Measurements from ENCODE around the gene ANAPC5. TPM values are rescaled to one million over a fixed set of nuclear protein-coding genes. Genes with fewer than 3 reads are reported as not detected.
"Not testable (repeated sequence)": the region's sequence is repeated elsewhere in the genome, so short reads cannot be mapped to it uniquely, and the experiment has no call there.

The ANAPC5 gene
- polyA plus RNA-seq, 10 donors: 88.0 to 164 (median 110) TPM

DNA sequence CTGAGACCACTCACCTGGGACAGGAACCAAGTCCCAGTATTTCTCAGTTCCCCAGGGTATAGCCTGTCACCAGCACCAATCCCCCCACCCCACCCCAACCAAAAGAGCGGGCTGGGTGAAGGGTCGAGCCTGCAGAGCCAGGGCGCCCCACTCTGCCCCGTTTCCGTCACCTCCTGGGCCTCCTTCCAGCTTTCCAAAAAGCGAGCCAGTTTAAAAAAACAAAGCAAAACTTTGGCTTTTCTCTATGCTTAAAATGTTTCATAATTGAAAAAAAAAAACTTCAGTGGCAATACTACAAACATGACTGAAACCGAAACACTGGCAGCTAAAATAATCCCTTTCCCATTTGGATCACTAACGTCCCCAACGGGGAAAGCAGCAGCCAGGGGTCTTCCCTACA lies 63.2 kb downstream of the ANAPC5 start:
- DNase-seq: peak in 2 of 3 donors; percentile 53 to 73

DNA sequence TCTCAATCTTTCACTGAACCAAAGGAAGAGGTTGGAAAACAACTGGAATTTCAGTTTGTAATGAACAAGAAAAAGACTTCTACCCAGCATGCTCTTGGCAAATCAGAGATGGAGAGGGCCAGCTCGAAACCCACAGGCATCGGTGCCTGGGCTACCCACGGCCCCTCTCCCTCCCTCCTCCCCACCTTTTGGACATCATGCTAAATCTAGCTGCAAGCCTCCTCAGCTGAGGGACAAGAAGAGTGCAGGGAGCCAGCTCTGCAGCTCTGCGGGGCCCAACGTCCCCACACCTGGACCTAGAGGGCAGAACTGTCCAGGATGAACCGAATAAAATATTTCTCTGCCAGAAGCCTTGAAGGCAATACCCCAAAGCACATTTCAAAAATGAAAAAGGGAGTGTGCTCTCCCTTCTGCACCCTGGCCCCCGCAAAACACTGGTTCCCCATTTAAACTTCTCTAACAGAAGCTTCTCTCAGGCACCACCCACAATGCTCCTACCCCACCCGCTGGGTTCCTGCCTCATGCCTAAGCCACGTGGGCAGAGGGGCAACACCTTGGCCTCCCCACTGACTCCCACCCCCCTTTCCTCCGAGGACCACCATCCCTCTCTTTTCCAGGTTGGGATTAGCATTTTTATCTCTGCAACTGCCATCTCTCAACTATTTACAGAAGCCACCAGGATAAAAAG lies 63.9 kb downstream of the ANAPC5 start:
- DNase-seq: no peak

DNA sequence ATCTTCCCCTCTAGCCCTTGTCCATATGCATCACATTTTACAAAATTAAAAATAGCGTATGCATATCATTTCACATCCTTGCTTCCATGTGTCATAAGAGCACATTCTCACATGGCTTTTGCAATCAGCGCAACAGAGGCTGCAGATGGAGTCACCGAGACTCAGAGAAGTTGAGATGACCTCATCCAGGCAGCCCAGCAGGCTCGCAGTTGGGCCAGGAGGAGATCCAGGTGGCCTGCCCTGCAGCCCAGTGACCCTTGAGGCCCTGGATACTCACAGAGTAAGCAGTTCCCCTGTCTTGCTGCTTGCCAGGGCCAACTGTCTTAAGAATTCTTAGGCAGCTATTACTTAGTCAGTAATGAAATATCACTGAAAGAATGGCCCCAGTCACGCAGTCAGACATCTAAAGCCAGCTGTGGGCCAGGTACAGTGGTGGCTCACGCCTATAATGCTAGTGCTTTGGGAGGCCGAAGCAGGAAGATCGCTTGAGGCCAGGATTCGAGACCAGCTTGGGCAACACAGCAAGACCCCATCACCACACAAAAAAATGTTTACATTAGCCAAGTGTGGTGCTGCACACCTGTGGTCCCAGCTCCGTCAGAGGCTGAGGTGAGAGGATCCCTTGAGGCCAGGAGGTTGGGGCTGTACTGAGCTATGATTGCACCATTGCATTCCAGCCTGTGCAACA lies 64.8 kb downstream of the ANAPC5 start:
- DNase-seq: no peak

DNA sequence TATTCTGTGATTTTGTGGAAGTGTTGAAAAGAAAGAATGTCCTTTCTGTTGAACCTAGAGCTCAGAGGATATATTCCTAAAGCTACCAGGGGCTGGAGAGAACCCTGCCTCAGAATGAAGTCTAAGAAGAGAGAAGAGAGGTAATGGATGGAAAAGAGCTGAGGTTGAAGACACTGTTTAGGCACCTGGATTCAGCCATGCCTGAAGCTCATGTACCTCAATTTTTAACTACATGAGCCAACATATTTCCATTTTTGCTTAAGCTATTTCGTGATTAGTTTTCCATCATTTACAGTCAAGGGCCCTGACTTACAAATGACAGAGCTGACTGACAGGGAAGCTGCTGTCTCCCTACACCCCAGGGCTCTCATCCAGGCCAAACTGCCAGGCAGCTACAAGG lies 66.4 kb downstream of the ANAPC5 start:
- no peak for DNase-seq

DNA sequence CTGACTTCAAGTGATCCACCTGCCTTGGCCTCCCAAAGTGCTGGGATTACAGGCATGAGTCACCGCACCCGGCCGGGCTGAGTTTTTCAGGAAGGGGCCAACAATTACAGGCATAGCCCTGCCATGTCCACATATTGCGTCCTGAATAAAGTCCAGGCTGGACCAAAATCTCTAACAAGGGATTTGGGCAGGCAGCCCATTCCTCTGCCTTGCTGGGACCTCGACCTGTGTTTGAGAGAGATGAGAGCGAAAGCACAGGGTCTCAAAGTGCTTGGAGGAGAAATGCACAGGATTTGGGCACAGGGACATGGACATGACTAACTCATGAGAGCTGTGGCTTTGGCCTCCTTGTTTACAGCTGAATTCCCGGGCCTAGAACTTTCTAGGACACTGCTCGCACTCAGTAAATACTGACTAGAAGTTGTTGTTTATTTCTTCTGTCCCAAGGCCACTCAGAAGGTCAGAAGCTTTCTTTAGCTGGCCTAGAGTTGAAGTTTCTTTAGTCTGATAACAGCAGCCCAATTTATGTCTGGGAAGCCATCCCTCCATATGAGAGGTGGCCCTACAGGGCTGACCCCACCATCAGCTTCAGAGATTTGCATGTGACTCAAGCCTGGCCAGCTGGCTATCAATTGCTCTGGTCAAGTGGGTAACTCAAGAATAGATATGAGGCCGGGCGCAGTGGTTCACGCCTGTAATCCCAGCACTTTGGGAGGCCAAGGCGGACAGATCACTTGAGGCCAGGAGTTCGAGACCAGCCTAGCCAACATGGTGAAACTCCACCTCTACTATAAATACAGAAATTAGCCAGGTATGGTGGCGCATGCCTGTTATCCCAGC lies 67.4 kb downstream of the ANAPC5 start:
- no peak for DNase-seq

DNA sequence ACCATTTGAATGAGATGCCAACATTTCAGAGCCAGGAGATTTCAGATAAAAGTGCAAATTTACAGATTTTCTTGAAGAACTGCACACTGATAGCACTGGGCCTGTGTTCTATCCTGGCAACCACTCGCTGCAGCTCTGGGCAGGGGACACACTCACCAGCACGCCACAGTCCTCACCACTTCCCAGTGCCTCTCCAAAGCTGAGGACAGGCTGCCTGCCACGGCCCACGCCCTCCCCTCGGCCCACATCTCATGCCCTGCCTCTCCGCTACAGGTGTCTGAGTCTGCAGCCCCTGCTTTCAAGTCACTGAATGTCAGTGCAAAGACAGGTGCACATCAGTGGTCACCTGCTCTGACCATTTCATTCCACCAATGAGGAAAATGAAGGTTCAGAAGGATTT lies 68.4 kb downstream of the ANAPC5 start:
- no peak for DNase-seq

DNA sequence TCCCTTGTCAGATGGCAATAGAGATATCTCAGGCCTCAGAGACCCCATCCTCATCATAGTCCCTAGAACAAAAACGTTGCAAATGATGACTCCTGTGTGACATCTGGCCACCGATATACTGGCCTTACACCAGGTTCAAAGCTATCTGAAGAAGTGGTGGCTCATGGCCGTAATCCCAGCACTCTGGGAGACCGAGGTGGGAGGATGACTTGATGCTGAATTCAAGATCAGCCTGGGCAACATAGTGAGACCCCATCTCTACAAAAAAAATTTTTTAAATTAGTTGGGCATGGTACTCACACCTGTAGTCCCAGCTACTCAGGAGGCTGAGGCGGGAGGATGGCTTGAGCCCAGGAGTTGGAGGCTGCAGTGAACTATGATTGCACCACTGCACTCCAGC lies 68.8 kb downstream of the ANAPC5 start:
- no peak for DNase-seq

DNA sequence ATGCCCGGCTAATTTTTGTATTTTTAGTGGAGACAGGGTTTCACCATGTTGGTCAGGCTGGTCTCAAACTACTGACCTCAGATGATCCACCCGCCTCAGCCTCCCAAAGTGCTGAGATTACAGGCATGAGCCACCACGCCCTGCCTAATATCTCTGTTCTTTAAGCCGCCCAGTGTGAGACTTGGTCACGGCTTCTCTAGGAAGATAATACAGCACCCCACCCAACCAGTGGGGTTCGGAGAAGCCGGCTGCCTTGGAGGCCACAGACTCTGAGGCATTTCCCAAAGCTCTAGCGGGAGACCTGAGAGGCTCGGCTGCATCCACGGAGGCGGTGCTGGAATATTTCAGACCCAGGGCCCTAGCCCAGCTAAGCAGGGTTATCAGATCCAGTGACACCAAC lies 69.3 kb downstream of the ANAPC5 start:
- DNase-seq: not testable (repeated sequence)

DNA sequence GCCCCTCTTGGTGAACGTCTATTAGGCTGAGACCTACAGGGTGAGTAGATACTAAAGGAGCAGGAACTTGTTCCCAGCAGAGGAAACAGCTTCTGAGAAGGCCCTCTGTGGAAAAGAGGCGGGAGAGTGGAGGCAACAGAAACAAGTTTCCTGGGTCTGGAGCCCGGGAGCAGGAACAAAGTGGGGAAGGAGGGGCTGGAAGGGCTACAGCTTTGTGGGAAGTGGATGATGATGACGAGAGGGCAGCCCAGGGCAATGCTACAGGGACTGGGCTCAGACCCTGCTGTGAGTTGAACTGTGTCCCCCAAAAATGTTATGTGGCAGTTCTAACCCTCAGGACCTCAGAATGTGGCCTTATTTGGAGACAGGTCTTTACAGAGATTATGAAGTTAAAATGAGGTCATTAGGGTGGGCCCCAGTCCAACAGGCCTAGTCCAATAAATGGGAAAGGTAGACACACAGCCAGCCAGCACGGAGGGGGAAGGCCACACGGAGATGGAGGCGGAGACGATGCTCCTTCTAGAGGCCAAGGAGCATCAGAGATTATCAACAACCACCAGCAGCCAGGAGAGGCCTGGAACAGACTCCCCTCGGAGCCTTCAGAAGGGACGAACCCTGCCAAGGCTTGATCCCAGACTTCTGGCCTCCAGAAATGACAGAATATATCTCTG lies 70.0 kb downstream of the ANAPC5 start:
- peak in 2 of 3 donors; percentile 30 to 56 for DNase-seq

DNA sequence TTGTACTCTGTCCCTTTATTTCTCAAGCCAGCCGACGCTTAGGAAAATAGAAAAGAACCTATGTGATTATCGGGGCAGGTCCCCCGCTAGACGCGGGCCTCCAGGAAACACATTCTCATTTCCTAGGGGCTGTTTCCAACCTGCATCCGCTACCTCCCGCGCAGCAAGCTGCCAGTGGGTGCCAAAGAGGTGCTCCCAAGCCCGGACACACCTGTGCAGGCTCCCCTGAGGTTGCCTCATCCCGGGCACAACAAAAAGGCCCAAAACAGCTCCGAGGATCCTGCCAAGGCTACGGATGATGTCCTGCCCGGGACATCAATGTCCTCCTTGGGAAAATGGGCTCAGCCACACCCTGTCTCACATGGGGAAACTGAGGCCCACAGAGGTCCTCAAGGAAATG lies 71.1 kb downstream of the ANAPC5 start:
- DNase-seq: not testable (repeated sequence)

DNA sequence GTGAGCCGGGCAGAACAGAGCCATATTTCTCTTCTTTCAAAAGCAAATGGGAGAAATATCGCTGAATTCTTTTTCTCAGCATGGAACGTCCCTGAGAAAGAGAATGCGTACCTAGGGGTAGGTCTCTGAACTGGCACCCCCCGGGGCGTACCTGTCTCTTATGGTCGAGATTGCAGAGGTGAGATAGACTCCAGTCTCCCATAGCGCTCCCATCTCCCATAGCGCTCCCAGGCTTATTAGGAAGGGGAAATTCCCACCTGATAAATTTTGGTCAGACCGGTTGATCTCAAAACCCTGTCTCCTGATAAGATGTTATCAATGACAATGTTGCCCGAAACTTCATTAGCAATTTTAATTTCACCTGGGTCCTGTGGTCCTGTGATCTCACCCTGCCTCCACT lies 71.7 kb downstream of the ANAPC5 start:
- not testable (repeated sequence) for DNase-seq

DNA sequence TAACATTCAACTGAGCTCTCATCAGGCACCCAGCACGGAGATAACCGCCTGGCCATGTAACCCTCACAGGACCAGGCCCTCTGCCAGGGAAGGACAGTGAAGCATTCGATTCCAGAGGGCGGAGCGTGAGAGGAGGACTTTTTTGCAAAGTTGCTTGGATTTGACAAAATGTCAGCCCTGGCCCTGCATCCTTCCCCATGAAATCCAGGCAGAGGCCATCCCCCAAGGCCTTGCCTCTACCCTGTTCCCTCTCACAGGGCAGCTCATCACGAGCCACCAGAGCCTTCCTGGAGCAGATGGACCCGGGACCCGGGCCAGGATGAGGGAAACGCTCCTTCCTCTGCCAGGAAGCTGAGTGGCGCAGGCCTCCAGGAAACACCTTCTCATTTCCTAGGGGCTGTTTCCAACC lies 72.7 kb downstream of the ANAPC5 start:
- peak in 2 of 3 donors; percentile 27 to 53 for DNase-seq

DNA sequence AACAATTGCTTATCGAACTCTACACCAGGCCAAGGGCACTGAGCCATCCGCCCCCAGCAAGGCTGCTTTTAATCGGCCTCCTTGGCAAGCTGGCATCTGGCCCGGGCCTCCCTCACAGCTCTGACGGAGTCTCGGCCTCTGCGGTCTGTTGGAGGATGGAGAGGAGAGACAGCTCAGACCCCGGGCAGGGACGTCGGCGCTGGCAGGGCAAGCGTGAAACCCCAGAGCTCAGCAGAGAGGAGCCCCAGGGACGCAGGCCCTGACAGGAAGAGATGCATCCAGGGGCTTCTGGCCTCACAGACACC lies 73.2 kb downstream of the ANAPC5 start:
- no peak for DNase-seq

DNA sequence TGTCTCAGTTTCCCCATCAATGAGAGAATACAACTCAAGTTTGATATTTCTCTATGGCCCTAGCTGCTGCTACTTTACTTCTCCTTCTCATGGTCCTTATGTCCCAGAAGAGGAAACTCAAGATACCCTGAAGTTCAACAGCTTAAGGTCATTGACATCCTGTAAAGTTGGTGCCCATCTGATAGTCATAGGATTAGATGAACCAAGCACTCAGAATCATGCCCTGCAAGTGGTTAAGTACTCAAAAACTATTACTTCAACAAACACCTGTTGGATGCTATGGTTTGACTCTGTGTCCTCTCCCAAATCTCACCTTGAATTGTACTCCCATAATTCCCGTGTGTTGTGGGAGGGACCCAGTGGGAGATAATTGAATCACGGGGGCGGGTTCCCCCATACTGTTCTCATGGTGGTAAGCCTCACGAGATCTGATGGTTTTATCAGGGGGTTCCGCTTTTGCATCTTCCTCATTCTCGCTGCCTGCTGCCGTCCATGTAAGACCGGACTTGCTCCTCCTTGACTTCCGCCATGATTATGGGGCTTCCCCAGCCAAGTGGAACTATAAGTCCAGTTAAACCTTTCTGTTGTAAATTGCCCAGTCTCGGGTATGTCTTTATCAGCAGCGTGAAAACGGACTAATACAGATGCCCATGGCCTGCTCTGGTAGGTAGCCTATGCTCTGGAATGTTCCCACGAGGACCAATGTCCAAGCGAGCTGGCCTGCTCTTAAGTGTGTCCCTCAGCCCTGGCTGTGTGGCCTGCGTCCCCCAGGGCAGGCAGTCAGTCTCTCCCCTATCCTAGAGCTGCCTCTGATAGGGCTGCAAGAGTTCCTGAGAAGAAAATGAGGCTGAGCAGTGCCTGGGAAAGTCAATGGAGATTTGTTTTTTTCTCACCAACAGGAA lies 73.8 kb downstream of the ANAPC5 start:
- no peak for DNase-seq

DNA sequence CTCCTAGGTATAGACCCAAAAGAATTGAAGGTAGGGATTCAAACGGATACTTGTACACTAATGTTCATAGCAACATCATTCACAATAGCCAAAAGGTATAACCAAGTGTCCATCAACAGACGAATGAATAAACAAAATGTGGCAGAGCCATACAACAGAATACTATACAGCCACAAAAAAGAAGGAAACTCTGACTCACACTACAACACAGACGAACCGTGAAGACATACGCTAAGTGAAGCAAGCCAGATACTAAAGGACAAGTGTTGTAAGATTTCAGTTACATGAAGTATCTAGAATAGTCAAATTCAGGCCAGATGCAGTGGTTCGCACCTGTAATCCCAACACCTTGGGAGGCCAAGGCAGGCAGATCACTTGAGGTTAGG lies 74.8 kb downstream of the ANAPC5 start:
- no peak for DNase-seq

DNA sequence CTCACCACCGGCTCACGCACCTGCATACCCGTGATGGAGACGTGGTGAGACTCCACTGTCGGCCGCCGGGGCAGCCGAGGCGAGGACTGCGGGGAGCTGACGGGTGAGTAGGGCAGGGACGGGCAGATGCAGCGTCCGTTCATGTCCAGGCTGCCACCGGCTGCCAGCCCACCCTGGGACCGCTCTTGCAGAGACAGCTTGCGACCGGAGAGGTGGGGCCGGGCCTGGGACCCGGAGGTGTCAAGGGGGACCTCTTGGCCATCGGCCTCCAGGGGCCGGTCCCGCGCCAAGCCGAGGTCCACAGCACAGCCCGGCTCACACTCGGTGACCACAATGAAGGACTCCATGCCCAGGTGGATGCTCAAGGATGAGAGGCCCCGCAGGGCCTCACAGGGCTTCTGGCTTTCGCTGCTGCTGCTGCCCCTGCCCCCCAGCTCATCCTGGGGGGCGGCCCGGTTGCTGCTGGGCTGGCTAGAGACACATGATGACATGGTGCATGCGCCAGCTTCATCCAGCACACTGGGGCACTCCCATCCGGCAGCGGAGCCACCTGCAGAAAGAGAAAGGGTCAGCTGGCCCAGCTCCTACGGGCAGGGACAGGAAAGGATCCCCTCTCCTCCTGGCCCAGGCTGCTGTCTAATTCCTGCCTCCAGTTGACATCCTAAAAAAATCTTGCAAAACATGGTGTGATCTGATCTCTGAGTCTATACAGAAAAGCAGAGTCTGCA lies 78.0 kb downstream of the ANAPC5 start:
- DNase-seq: no peak

DNA sequence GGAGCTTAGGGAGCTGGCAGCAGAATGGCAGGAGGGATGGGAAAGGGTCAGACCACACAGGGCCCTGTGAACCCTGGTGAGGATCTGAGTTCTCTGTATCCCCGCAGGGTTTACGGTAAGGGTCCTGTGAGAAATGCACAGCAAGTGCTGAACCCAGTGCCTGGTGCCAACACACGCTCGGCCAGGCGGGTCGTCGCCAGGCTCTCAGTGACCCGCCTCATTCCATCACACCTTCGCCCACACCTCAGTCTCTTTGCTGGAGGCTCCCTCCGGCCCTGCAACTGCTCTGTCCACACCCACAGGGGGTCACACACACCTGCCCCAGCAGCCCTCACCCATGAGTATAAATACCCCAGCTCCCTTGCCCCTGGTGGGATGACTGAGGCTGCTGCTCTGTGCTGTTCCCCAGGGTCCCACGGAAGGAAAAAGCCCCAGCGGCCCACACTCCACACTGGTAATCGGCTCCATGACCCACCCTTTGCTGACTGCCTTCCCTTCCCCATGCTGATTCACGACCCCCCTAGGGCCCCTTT lies 78.8 kb downstream of the ANAPC5 start:
- no peak for DNase-seq

DNA sequence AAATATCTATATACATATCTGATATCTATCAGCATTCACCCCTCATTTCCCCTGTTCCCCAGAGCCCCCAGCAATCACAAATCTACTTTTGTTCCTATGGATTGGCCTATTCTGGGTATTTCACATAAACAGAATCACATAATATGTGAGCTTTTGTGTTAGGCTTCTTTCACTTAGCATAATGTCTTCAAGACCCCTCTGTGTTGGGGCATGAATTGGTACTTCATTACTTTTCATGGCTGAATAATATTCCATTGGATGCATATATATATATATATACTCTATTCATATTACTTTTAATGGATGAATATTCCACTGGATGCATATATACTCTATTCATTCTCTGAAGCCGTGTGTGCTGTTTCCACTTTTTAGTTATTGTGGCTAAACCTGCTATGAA lies 84.4 kb downstream of the ANAPC5 start:
- no peak for DNase-seq

DNA sequence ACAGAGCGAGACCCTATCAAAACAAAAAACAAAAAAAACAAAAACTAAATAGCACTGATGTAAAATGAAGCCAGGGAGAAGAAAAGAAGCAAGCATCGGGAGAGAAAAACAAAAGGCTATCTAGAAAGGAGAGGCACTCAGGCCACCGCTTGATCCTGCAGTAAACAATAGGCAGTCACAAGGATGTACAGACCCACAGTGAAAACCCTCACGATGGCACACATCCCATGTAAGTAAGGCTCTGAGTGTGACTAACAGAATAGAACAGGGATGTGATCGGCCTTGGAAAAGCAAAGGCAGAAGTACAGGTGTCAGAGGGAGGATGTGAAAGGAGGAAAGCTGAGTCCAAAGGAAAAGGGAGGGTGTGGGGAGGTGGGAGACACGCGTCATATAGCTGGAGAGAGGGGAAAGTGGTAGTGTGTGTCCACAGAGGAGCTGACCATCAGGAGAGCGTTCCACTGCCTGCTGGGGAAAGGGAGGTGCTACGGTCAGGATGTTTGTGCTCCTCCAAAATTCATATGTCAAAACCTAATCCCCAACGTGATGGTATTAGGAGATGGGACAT lies 87.2 kb downstream of the ANAPC5 start:
- DNase-seq: no peak

DNA sequence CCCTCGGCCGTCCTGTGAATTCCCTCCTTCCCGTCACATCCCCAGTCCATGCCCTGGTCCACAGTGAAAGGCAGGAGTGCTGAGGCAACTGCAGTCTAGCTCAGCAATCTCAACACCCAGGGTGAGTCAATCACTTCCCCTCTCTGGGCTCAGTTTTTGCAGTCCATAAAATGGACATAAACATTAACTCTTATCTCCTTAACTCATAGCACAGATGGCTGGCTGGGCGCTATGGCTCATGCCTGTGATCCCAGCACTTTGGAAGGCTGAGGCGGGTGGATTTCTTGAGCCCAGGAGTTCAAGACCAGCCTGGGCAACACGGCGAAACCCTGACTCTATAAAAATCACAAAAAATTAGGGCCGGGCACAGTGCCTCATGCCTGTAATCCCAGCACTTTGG lies 88.1 kb downstream of the ANAPC5 start:
- no peak for DNase-seq

All from muscle of back (tissue), 11 donors.